HUDEP-2 (cell line): ENCODE data around the gene MEGF11.
A peak's percentile ranks its signal among the peaks of the same experiment; 100 is the strongest.
"Not testable (repeated sequence)": the region's sequence is repeated elsewhere in the genome, so short reads cannot be mapped to it uniquely, and the experiment has no call there.

Source experiments
- DNase-seq, 76 experiments: peaks; one replicate each; lab custom pipeline; 2025; ENCODE audit not compliant: unreplicated experiment in 76 of 76; lab: John Stamatoyannopoulos, UW

The MEGF11 gene

DNA sequence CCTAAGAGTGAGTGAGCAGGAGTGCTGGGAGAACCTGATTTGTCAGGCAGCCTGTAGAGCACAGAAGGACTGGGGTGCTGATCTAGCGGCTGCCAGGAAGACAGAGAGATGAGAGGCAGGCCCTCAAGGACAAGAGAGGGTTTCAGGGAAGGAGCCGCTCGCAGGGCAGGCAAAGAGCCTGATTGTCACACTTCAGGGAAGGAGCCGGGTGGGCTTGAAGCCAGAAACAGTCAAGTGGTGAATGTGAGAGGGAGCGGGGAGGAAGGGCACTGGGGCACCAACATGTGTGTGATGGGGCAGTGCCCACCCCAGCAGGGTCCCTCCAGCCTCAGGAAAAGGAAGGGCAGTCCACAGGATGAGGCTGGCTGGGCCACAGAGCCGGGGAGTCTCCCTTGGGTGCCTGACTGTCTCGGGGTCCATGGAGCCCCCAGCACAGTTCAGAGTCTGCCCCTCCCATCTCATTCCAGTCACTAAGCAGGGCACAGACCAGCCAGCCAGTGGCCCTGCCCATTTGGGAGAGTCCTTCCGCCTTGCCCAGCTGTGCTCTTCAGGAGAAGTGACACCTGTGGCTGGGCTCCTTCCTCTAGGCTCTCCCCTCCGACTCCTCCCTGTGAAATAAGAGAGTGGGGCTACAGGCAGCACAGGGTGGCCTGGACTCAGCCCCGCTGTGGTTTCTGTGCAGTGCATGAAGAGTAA, 235.6 kb downstream of the MEGF11 start:
- DNase-seq: no peak

DNA sequence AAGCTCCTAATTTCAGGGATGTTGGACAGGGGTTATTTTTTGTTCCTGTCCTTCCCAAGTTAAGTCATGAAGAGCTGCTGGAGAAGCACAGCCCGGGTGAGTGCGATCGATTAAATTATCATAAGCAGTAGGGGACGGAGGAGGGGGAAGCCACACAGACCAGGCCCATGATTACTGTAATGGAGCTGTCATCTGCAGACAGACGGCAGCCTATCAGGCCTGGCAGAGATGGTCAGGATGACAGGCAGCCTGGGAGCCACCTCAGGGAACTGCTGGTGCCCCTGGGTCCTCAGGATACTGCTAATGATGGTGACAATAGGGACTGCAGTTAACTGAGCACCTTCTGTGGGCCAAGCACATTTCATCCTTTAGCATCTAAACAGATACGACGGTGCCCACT, 236.6 kb downstream of the MEGF11 start:
- no peak for DNase-seq

- DNase-seq: no peak
Measured at GRCh38 chr15:66016199-66016598, 237.4 kb downstream of the MEGF11 start.

GRCh38 chr15:66014635-66015182, 238.8 kb downstream of the MEGF11 start:
- DNase-seq: no peak

DNA sequence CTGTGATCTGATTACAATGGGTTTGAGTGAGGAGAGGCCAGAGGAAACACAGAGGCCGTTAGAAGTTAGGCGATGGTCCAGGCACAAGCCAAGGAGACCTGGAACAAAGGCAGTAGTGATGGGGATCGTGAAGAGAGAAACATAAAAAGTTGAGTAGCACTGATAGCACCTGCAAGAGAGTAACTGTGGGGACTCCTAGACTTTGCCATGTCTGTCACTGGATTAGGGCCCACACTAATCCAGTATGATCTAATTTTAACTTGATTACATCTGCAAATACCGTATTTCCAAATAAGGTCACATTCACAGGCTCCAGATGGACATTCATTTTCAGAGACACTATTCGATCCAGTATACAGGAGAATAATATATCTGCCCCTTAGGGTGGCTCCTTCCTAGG, 239.5 kb downstream of the MEGF11 start:
- no peak for DNase-seq

GRCh38 chr15:66008940-66009562, 244.5 kb downstream of the MEGF11 start:
- no peak for DNase-seq

GRCh38 chr15:66007663-66008262, 245.8 kb downstream of the MEGF11 start:
- DNase-seq: no peak

GRCh38 chr15:66006986-66007385, 246.6 kb downstream of the MEGF11 start:
- no peak for DNase-seq

- peak in 10 of 76 experiments; percentile 6 to 23 (median 13) for DNase-seq
Measured at GRCh38 chr15:66004618-66005262, 248.8 kb downstream of the MEGF11 start.

GRCh38 chr15:66003129-66003528, 250.4 kb downstream of the MEGF11 start:
- not testable (repeated sequence) for DNase-seq

- DNase-seq: no peak
Measured at GRCh38 chr15:66001717-66002426, 251.7 kb downstream of the MEGF11 start.

DNA sequence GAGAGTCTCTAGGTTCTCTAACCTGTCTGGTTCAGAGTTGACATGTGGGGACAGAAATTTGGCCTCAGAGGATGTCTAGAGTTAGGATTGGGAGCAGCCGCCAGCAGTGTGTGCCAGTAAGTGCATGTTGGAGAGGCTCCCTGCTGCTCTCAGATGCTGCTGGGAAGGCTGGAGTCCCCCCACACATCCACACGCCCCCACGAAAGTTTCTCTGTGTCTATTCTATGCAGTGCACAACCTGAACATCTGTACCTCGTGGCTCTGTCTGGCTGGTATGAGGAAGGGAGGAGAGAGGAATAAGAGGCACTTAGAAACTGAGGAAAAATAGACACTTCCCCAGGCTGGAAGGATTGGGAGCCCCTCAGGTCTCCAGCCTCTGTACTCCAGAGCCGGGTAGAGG, 252.5 kb downstream of the MEGF11 start:
- no peak for DNase-seq

DNA sequence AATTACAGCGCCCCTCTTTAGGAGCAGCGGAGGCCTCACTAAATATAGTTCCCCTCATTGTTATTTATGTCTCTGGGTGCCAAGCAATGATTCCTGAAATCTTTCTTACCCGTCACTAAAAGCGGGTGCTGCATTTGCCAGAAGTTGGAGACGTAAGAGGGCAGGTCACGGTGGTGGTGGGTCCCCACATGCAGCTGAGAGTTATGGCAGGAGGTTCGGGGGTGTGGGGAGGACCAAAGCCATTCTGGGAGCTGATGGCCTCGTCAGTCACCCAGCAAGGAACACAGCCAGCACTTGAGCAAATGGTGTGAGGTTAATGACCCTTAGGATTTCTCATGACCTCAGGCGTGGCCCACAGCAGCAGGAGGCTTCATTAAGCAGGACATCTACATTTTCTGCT, 255.1 kb downstream of the MEGF11 start:
- no peak for DNase-seq

DNA sequence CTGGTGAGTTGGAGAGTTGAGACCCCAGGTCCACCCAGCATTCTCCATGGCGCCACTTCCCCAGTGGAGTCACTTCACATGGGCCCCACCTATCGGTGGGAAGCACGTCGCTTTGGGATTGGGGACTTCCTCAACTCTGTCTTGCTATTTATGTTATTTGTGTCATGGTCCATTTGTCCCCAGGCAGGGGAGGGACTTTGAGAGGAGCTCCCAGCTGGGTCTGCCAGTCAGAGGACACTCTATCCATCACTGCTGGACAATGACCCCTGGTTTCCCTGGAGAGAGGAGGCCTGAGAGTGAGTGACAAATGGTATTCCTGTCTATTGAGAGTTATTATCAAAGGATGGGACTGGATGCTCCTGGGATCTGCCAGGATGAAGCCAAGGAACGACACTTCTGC, 256.6 kb downstream of the MEGF11 start:
- DNase-seq: no peak

GRCh38 chr15:65994832-65995231, 258.7 kb downstream of the MEGF11 start:
- no peak for DNase-seq

GRCh38 chr15:65993762-65994161, 259.8 kb downstream of the MEGF11 start:
- no peak for DNase-seq

DNA sequence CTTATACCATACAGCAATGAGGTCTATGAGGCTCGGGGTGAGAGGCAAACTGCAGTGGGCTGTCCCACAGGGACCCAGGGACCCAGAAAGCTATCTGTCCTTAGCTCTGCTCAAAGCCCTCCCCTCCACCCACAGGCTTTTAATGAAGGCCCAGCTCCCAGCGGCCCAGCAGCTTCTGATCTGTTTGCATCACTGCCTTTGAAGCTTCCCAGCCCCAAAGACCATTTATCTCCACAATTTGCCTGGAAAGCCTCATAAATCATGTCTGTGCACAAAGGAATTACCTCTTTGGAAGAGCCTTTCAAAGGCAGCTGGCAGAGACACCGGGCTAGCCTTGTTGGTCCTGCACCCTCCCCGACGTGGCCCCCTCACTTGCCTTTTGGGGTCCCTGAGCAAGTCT, 260.3 kb downstream of the MEGF11 start:
- DNase-seq: no peak

DNA sequence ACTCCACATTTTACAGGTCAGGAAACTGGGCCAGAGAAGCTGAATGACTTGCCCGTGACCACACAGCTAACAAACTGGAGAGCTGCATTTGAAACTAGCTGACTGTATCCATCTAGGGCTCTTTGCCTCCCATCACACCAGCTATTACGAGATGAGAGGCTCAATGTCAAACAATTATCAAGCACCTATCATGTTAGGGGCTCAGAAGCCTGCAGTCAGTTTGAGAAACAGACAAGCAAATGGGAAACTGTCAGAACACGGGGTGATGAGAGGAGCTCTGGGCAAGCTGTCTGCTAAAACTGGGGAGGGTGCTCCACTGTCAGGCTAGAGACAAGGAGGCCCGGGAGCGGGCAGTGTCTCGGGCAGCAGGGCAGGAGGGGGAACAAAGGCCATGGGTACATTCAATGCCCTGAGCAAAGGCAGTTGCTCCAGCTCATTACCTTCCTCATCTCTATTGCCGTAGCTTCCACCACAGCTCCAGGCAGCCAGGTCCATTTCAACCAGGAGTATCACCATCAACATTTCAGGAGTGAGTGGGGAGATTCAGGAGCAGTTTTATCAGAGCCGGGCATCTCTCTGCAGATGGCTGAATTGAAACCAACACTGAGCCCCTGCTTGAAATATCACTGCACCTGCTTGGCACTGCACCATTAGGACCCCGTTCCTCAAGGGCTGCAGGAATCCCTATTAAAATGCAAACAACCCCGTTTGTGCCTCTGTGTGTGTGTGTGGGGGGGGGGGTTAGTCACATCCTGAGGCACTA, 261.6 kb downstream of the MEGF11 start:
- DNase-seq: no peak

DNA sequence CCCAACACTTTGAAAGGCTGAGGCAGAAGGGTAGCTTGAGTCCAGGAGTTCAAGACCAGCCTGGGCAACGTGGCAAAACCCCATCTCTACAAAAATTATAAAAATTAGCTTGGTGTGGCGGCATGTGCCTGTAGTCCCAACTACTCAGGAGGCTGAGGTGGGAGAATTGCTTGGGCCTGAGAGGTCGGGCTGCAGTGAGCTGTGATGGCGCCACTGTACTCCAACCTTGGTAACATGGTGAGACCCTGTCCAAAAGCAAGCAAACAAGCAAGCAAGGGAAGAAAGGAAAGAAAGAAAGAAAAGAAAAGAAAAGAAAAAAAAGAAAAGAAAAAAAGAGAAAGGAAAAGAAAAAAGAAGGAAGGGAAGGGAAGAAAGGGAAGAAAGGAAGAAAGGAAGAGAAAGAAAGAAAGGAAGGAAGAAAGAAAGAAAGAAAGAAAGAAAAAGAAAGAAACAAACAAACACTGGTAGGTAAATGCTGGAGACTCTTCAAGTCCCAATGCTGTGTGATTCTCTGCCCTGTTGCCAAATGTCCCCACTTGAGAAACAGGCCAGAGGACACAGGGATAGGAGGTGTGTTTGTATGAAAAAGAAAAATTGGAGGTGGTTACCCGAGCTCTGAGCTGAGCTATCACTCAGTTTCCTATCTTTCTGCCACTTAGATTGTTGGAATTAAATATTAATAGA, 263.1 kb downstream of the MEGF11 start:
- no peak for DNase-seq
